SW 1271 (cell line): ENCODE data around the gene PPP1R13L.
"Not testable (repeated sequence)": the region's sequence is repeated elsewhere in the genome, so short reads cannot be mapped to it uniquely, and the experiment has no call there.

Experiments
- DNase-seq, 2 experiments: peaks; one replicate each; lab custom pipeline; 2025; lab: John Stamatoyannopoulos, UW

PPP1R13L gene

DNA sequence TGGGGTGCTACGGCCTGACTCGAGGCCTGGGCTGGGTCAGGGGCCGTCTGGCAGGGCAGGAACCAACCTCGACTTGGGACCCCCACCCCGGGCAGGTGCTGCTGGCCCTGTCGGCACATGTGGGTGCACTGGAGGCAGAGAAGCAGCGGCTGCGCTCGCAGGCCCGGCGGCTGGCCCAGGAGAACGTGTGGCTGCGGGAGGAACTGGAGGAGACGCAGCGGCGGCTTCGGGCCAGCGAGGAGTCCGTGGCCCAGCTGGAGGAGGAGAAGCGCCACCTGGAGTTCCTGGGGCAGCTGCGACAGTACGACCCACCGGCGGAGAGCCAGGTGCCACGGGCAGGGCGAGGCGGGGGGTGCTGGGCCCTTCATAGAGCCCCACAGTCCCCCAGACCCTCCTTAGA lies 58.4 kb downstream of the PPP1R13L start:
- DNase-seq, result no peak

GRCh38 chr19:45345506-45345860 lies 59.4 kb downstream of the PPP1R13L start:
- no peak for DNase-seq

DNA sequence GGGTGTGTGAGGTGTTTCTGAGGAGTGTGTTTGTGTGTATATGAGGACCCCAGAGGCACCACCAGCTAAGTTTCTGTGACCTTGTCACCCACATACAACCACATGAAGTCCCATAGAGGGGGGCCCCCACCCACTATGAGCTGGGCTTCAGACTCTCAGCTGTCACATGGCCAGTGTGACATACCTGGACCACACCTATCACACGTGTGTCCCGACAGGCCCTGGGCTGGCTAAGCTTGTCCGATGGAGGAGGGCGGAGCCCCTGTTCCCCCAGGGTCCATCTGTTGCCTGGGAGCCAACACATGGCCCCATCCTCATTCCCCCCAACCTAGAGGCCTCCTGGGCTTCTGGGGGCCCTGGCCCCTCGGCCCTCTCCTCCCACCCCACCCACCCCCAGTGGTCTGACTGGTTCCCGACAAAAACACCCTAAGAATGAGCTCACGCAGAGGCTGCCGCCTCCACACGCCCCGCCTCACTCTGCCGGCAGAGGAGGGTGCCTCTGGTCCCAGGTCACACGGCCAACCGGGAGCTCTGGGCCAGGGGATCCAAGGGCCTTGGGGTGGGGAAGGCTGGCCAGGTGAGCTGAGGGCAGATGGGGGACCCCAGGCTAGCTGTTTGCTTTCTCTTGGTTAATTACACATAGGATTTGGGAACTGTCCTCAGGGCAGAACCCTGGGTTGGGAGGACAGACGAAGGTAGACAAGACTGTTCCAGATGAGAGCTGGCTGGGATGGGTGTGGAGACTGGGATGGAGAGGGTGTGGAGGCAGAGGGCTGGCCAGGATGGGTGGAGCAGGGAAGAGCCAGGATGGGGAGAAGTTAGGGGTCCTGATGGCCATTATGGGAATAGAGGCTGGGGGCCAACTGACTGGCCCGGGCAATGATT lies 60.0 kb downstream of the PPP1R13L start:
- no peak for DNase-seq

DNA sequence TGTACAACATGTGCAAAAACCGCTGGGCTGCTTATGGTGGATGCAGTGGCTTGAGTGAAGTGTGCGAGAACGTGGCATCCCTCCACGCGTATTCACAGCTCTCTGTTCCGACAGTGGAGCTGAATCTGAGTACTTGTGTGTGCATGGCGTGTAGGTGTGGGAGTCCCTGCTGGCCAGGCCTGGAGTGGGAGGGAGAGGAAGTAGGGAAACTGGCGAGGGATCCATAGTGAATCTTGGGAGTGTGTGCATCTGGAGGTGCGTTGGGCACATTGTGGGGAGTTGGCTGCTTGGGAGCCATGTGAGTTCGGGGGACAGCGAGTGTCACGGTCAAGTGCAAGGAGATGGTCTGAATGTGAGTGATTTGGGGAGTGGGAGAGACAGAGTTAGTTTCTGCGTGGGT lies 62.0 kb downstream of the PPP1R13L start:
- DNase-seq, result no peak

DNA sequence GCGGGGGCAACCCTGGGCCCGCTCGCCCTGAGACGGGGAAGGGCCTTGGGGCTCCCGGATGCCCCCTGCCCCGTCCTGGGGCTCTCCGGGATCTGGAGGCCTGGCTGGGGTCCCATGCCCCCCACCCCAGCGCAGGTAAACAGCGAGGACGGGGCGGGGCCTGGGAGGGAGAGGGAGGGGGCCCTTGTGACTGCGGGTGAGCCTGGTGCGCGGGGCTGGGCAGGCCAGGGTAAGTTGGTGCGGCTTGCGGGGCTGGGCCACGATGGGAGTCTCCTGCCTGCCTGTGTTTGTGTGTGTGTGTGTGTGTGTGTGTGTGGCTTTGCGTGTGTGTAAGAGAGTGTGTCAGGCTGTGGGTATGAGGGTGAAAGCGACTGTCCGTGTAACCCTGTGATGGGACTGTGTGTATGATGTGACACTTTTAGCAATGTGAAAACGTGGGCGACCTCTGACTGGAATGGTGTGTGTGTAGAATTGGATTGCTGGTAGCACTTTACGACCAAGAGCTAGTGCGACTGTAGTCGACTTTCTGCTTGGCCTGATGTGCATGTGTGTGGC lies 63.9 kb downstream of the PPP1R13L start:
- no peak for DNase-seq

DNA sequence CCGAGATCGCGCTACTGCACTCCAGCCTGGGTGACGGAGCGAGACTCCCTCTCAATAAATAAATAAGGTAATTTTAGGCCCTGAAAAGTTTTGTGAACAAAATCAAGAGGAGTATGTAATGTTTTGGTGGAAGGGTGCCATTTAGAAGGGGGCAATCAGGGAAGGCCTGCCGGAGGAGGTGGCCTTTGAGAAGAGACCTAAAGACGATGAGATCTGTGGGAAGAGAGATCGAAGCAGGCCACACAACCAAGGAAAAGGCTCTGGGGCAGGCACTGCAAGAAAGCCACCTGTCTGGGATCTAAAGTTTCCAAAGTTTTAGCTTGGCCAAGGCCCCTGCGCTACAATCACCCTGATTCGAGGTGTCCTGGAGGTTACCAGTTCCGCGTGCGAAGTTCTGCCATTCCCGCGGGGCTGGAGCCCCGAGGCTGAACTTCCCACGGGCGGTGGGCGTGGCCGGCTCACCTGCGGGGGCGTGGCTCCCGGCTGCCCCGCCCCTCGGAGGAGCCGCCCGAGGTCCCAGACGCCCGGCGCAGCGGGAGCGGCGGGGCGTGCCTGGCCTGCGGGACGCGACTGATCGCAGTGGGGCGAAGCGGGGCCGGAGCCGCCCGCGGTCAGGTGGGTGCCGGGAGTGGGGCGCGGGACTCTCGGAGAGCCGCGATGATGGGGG lies 64.5 kb downstream of the PPP1R13L start, which contains the start of gene KLC3:
Gene KLC3, plus strand, starts transcription at position 519 of the 667 bp plus-strand sequence. CDS start 4,792 bp downstream, outside the sequence.
- no peak for DNase-seq

- no peak for DNase-seq
These were observed 65.2 kb downstream of the PPP1R13L start for GRCh38 chr19:45339629-45340028.

DNA sequence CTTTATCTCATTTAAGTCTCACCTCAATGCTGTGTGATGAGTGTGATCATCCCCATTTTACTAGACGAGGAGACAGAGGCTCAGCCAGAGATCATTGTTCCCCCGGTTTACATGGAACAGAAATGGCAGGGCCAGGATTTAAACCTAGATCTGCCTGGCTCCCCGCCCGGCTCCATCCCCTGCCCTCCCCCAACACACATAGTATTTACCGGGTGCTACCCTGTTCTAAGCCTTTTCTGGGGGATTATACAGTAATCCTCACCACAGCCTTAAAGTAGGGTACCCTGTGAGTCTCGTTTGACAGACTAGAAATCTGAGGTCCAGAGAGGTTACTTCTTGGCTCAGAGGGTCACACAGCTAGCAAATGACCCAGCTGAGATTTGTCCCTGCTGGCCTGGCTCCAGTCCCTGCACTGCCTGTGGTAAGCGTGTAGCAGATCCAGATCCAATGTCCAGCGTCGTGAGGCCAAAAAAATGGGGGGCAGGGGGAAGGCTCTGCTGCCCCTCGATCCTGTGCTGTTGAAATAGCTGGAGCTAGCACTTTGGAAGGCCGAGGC lies 68.1 kb downstream of the PPP1R13L start:
- no peak for DNase-seq

- not testable (repeated sequence) for DNase-seq
These were observed 70.0 kb downstream of the PPP1R13L start for GRCh38 chr19:45334881-45335280.

- DNase-seq, result no peak
These were observed 71.1 kb downstream of the PPP1R13L start for GRCh38 chr19:45333609-45334303.

DNA sequence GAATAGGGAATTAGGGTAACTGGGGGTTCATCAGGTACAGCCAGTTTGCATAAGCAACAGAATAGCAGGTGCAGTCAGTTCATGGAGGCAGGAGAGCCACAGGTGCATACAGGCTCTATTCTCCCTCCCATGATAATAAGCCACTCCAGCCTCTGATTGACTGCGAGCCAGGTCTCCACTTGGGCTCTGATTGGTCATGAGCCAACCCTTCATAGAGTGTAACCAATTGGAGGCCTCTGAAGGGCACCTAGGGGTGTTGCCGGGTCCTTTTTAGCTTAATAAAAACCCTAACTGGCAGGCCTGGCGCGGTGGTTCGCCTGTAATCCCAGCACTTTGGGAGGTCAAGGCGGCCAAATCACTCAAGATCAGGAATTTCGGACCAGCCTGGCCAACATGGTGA lies 73.5 kb downstream of the PPP1R13L start:
- DNase-seq, result no peak
